GM12891 (cell line): ENCODE results near the gene SPOCK1.

ENCODE experiments used
- POLR2A ChIP-seq: IDR thresholded peaks from 2 replicates; pipeline ENCODE4 v1.6.1; 2011; ENCODE audit warnings: low read depth, low read length, control low read depth
- POLR2AphosphoS5 ChIP-seq: IDR thresholded peaks from 2 replicates; pipeline ENCODE4 v1.6.1; 2011; ENCODE audit warnings: low read depth, low read length, control low read depth
- TAF1 ChIP-seq: IDR thresholded peaks from 2 replicates; pipeline ENCODE4 v1.6.1; 2011; ENCODE audit warnings: low read depth, low read length, control low read depth

GRCh38 chr5:136963504-136963903, 535.6 kb downstream of the SPOCK1 start:
- no peak for TF ChIP-seq POLR2A
- TF ChIP-seq POLR2AphosphoS5, result no peak
- no peak for TF ChIP-seq TAF1
